Central memory CD8-positive, alpha-beta T cell (primary cell): Measurements from ENCODE around the gene PCDH9.

Experiments
- ATAC-seq: fragments of 150-1000 bp; cut with Tn5 transposase; replicated peaks from 2 replicates; pipeline ENCODE4 v1.10.0; 2022; ENCODE audit warnings: mild to moderate bottlenecking, moderate FRiP score, moderate number of reproducible peaks; ENCODE audit not compliant: poor library complexity, severe bottlenecking; ENCODE audit errors: extremely low read depth
- DNase-seq, 2 donors: peaks; one replicate each; pipeline ENCODE4 v3.0.0; 2021; ENCODE audit warnings: low spot score in 2 of 2
- H3K27ac Mint-ChIP-seq: one replicate; pipeline ENCODE4 v1.8.0; 2022; ENCODE audit warnings: low read depth, mild to moderate bottlenecking, moderate library complexity, mixed read lengths
- H3K27me3 Mint-ChIP-seq: one replicate; pipeline ENCODE4 v1.8.0; 2022; ENCODE audit warnings: mixed read lengths
- H3K36me3 Mint-ChIP-seq: one replicate; pipeline ENCODE4 v1.8.0; 2022; ENCODE audit warnings: mild to moderate bottlenecking, moderate library complexity, mixed read lengths; ENCODE audit not compliant: insufficient read depth
- H3K4me1 Mint-ChIP-seq: one replicate; pipeline ENCODE4 v1.8.0; 2022; ENCODE audit warnings: mixed read lengths
- H3K4me3 Mint-ChIP-seq: one replicate; pipeline ENCODE4 v1.8.0; 2022; ENCODE audit warnings: mild to moderate bottlenecking, moderate library complexity, mixed read lengths
- H3K9me3 Mint-ChIP-seq: one replicate; pipeline ENCODE4 v1.8.0; 2022; ENCODE audit warnings: mixed read lengths

The PCDH9 gene

GRCh38 chr13:66665991-66666390 is 564.1 kb downstream of the PCDH9 start:
- Mint-ChIP-seq H3K27me3 (no peaks in the 10 kb centered on the region), H3K4me3 (no peak overlapping the region), H3K4me1 (no peaks in the 10 kb centered on the region), H3K27ac (no peak overlapping the region), H3K9me3 (peaks cover 10% of the 10 kb centered on the region), H3K36me3 (no peaks in the 10 kb centered on the region)
- ATAC-seq (no peak), DNase-seq (no peak)

GRCh38 chr13:66663711-66664110 is 566.4 kb downstream of the PCDH9 start:
- DNase-seq = no peak
- Mint-ChIP-seq H3K4me1 (no peaks in the 10 kb centered on the region), H3K36me3 (no peaks in the 10 kb centered on the region), H3K9me3 (peaks cover 17% of the 10 kb centered on the region), H3K4me3 (no peak overlapping the region), H3K27me3 (no peaks in the 10 kb centered on the region), H3K27ac (no peak overlapping the region)
- ATAC-seq = no peak

- no peak overlapping the region for H3K27ac Mint-ChIP-seq
- H3K27me3 Mint-ChIP-seq = no peaks in the 10 kb centered on the region
- no peaks in the 10 kb centered on the region for H3K36me3 Mint-ChIP-seq
- H3K9me3 Mint-ChIP-seq = peaks cover 17% of the 10 kb centered on the region
- ATAC-seq (no peak), DNase-seq (no peak)
- no peaks in the 10 kb centered on the region for H3K4me1 Mint-ChIP-seq
- H3K4me3 Mint-ChIP-seq = no peak overlapping the region
These were observed 566.9 kb downstream of the PCDH9 start for GRCh38 chr13:66663206-66663605.

GRCh38 chr13:66661336-66661735 is 568.8 kb downstream of the PCDH9 start:
- Mint-ChIP-seq H3K36me3 (no peaks in the 10 kb centered on the region), H3K27ac (no peak overlapping the region), H3K4me3 (no peak overlapping the region), H3K9me3 (peaks cover 17% of the 10 kb centered on the region), H3K4me1 (no peaks in the 10 kb centered on the region), H3K27me3 (no peaks in the 10 kb centered on the region)
- DNase-seq = no peak
- no peak for ATAC-seq

GRCh38 chr13:66660468-66660813 is 569.7 kb downstream of the PCDH9 start:
- Mint-ChIP-seq H3K4me3 (no peak overlapping the region), H3K27me3 (no peaks in the 10 kb centered on the region), H3K9me3 (peaks cover 17% of the 10 kb centered on the region), H3K4me1 (no peaks in the 10 kb centered on the region), H3K27ac (no peak overlapping the region), H3K36me3 (no peaks in the 10 kb centered on the region)
- no peak for ATAC-seq
- no peak for DNase-seq

GRCh38 chr13:66659701-66660467 is 570.3 kb downstream of the PCDH9 start:
- Mint-ChIP-seq H3K36me3 (no peaks in the 10 kb centered on the region), H3K27ac (no peak overlapping the region), H3K4me1 (no peaks in the 10 kb centered on the region), H3K27me3 (no peaks in the 10 kb centered on the region), H3K9me3 (peaks cover 17% of the 10 kb centered on the region), H3K4me3 (no peak overlapping the region)
- no peak for DNase-seq
- no peak for ATAC-seq

GRCh38 chr13:66659286-66659685 is 570.9 kb downstream of the PCDH9 start:
- H3K27me3 Mint-ChIP-seq = no peaks in the 10 kb centered on the region
- H3K36me3 Mint-ChIP-seq = no peaks in the 10 kb centered on the region
- H3K4me3 Mint-ChIP-seq = no peak overlapping the region
- ATAC-seq (no peak), DNase-seq (no peak)
- H3K9me3 Mint-ChIP-seq = peaks cover 17% of the 10 kb centered on the region
- no peaks in the 10 kb centered on the region for H3K4me1 Mint-ChIP-seq
- H3K27ac Mint-ChIP-seq = no peak overlapping the region

- Mint-ChIP-seq H3K4me1 (no peaks in the 10 kb centered on the region), H3K27ac (no peak overlapping the region), H3K4me3 (no peak overlapping the region), H3K27me3 (no peaks in the 10 kb centered on the region), H3K9me3 (peaks cover 31% of the 10 kb centered on the region), H3K36me3 (no peaks in the 10 kb centered on the region)
- ATAC-seq = no peak
- no peak for DNase-seq
These were observed 572.8 kb downstream of the PCDH9 start for GRCh38 chr13:66657165-66657881.

- no peak overlapping the region for H3K27ac Mint-ChIP-seq
- DNase-seq (no peak), ATAC-seq (no peak)
- no peaks in the 10 kb centered on the region for H3K36me3 Mint-ChIP-seq
- no peak overlapping the region for H3K4me3 Mint-ChIP-seq
- no peaks in the 10 kb centered on the region for H3K4me1 Mint-ChIP-seq
- peaks cover 22% of the 10 kb centered on the region for H3K9me3 Mint-ChIP-seq
- no peaks in the 10 kb centered on the region for H3K27me3 Mint-ChIP-seq
These were observed 574.2 kb downstream of the PCDH9 start for GRCh38 chr13:66655847-66656454.

GRCh38 chr13:66644855-66645460 is 585.2 kb downstream of the PCDH9 start:
- Mint-ChIP-seq H3K36me3 (peaks cover 2% of the 10 kb centered on the region), H3K27ac (no peak overlapping the region), H3K4me1 (no peaks in the 10 kb centered on the region), H3K9me3 (peaks cover 8% of the 10 kb centered on the region), H3K4me3 (no peak overlapping the region), H3K27me3 (no peaks in the 10 kb centered on the region)
- no peak for ATAC-seq
- no peak for DNase-seq

GRCh38 chr13:66640231-66640630 is 589.9 kb downstream of the PCDH9 start:
- Mint-ChIP-seq H3K4me1 (no peaks in the 10 kb centered on the region), H3K27ac (no peak overlapping the region), H3K9me3 (peaks cover 6% of the 10 kb centered on the region), H3K36me3 (no peaks in the 10 kb centered on the region), H3K4me3 (no peak overlapping the region), H3K27me3 (no peaks in the 10 kb centered on the region)
- no peak for DNase-seq
- no peak for ATAC-seq

GRCh38 chr13:66639044-66639443 is 591.1 kb downstream of the PCDH9 start:
- no peak for DNase-seq
- Mint-ChIP-seq H3K36me3 (no peaks in the 10 kb centered on the region), H3K4me1 (no peaks in the 10 kb centered on the region), H3K9me3 (peaks cover 4% of the 10 kb centered on the region), H3K27me3 (no peaks in the 10 kb centered on the region), H3K4me3 (no peak overlapping the region), H3K27ac (no peak overlapping the region)
- no peak for ATAC-seq
